DOHH2 (cell line): Measurements from ENCODE around the gene ITPR1.

Experiments
- H3F3A ChIP-seq: fragments of 200-600 bp; sonication (generic), shearing (Covaris generic); 2 replicates; pipeline ENCODE4 v1.6.0; 2016; ENCODE audit warnings: antibody characterized with exemption, mild to moderate bottlenecking; ENCODE audit not compliant: control insufficient read depth, insufficient read depth
- H3K27ac ChIP-seq: fragments of 200-600 bp; sonication (generic); 2 replicates; pipeline ENCODE4 v1.5.1; 2014; ENCODE audit warnings: low read depth, mild to moderate bottlenecking, low read length, moderate library complexity
- H3K27me3 ChIP-seq: fragments of 200-600 bp; sonication (generic); 2 replicates; pipeline ENCODE4 v1.6.1; 2014; ENCODE audit warnings: mild to moderate bottlenecking, low read length, mixed read lengths; ENCODE audit not compliant: control insufficient read depth
- H3K36me3 ChIP-seq: fragments of 200-600 bp; sonication (generic); 2 replicates; pipeline ENCODE4 v1.6.1; 2014; ENCODE audit warnings: mild to moderate bottlenecking, low read length, moderate library complexity, mixed read lengths; ENCODE audit not compliant: control insufficient read depth
- H3K4me1 ChIP-seq: fragments of 200-600 bp; sonication (generic); 2 replicates; pipeline ENCODE4 v1.6.1; 2014; ENCODE audit warnings: mild to moderate bottlenecking, low read length, mixed read lengths; ENCODE audit not compliant: control insufficient read depth
- H3K4me2 ChIP-seq: fragments of 200-600 bp; sonication (generic); 2 replicates; pipeline ENCODE4 v1.6.0; 2014; ENCODE audit warnings: mild to moderate bottlenecking, low read length, moderate library complexity
- H3K4me3 ChIP-seq: fragments of 200-600 bp; sonication (generic); 2 replicates; pipeline ENCODE4 v1.5.1; 2014; ENCODE audit warnings: mild to moderate bottlenecking, low read length, mixed read lengths
- H3K79me2 ChIP-seq: fragments of 200-600 bp; sonication (generic); 2 replicates; pipeline ENCODE4 v1.6.1; 2014; ENCODE audit warnings: mild to moderate bottlenecking, low read length, mixed read lengths; ENCODE audit not compliant: control insufficient read depth
- H3K9me2 ChIP-seq: fragments of 200-600 bp; sonication (generic); replicated peaks from 2 replicates; pipeline ENCODE4 v1.6.1; 2014; ENCODE audit warnings: mild to moderate bottlenecking, low read length, mixed read lengths; ENCODE audit not compliant: control insufficient read depth
- H3K9me3 ChIP-seq: fragments of 200-600 bp; sonication (generic); 2 replicates; pipeline ENCODE4 v1.6.1; 2014; ENCODE audit warnings: antibody characterized with exemption, low read length, mixed read lengths; ENCODE audit not compliant: control insufficient read depth, insufficient read depth
- H4K20me1 ChIP-seq: fragments of 200-600 bp; sonication (generic); 2 replicates; pipeline ENCODE4 v1.6.0; 2014; ENCODE audit warnings: low read depth, mild to moderate bottlenecking, antibody characterized with exemption, low read length, moderate library complexity; ENCODE audit not compliant: control insufficient read depth, insufficient read depth
- CTCF ChIP-seq: fragments of 200-600 bp; sonication (generic); IDR thresholded peaks from one replicate; pipeline ENCODE4 v1.5.1; 2014; ENCODE audit warnings: antibody characterized with exemption, mild to moderate bottlenecking, low read depth, low read length; ENCODE audit not compliant: poor library complexity, severe bottlenecking
- EZH2phosphoT487 ChIP-seq: fragments of 200-600 bp; sonication (generic); IDR thresholded peaks from 2 replicates; pipeline ENCODE4 v1.6.1; 2017; ENCODE audit warnings: borderline replicate concordance, mild to moderate bottlenecking, antibody characterized with exemption, low read length, moderate library complexity, mixed read lengths

Gene ITPR1

GRCh38 chr3:4581124-4581424 is 87.9 kb downstream of the ITPR1 start:
- no peak for TF ChIP-seq CTCF
- TF ChIP-seq EZH2phosphoT487, result no peak
- Histone ChIP-seq H4K20me1 (peaks cover 6% of the 10 kb centered on the region), H3F3A (0 out of 2 replicates have a peak, but pooled peaks cover 2% of the 10 kb centered on the region), H3K9me3 (no peaks in the 10 kb centered on the region), H3K36me3 (no peaks in the 10 kb centered on the region), H3K4me3 (no peak overlapping the region), H3K27me3 (peaks cover 8% of the 10 kb centered on the region), H3K4me1 (peaks cover 31% of the 10 kb centered on the region), H3K79me2 (no peaks in the 10 kb centered on the region; the same call in 1 of the 2 replicates), H3K9me2 (no peaks in the 10 kb centered on the region), H3K4me2 (peak overlapping the region; percentile 29), H3K27ac (no peak overlapping the region)

GRCh38 chr3:4581498-4581897 is 88.3 kb downstream of the ITPR1 start:
- Histone ChIP-seq H3K27ac (no peak overlapping the region), H3K4me1 (peaks cover 31% of the 10 kb centered on the region), H4K20me1 (peaks cover 6% of the 10 kb centered on the region), H3K79me2 (no peaks in the 10 kb centered on the region; the same call in 1 of the 2 replicates), H3F3A (0 out of 2 replicates have a peak, but pooled peaks cover 2% of the 10 kb centered on the region), H3K4me3 (no peak overlapping the region), H3K9me2 (no peaks in the 10 kb centered on the region), H3K9me3 (no peaks in the 10 kb centered on the region), H3K4me2 (peak overlapping the region; percentile 29), H3K27me3 (peaks cover 8% of the 10 kb centered on the region), H3K36me3 (no peaks in the 10 kb centered on the region)
- TF ChIP-seq EZH2phosphoT487 (no peak), CTCF (no peak)

- peaks cover 8% of the 10 kb centered on the region for H3K27me3 ChIP-seq
- H3K4me1 ChIP-seq, result peaks cover 31% of the 10 kb centered on the region
- TF ChIP-seq EZH2phosphoT487, result no peak
- no peak for TF ChIP-seq CTCF
- H3K9me3 ChIP-seq, result no peaks in the 10 kb centered on the region
- H3F3A ChIP-seq, result 0 out of 2 replicates have a peak, but pooled peaks cover 2% of the 10 kb centered on the region
- peak overlapping the region; percentile 29; the same call in 1 of the 2 replicates for H3K4me2 ChIP-seq
- no peaks in the 10 kb centered on the region; the same call in 1 of the 2 replicates for H3K79me2 ChIP-seq
- no peaks in the 10 kb centered on the region for H3K9me2 ChIP-seq
- peaks cover 6% of the 10 kb centered on the region for H4K20me1 ChIP-seq
- no peak overlapping the region for H3K27ac ChIP-seq
- H3K36me3 ChIP-seq, result no peaks in the 10 kb centered on the region
- no peak overlapping the region for H3K4me3 ChIP-seq
Observed at GRCh38 chr3:4581920-4582611, 88.9 kb downstream of the ITPR1 start.
